Superior temporal gyrus (tissue), 1 donor: Measurements from ENCODE around the gene S100A12.

Experiments
- DNase-seq: peaks from one replicate; pipeline ENCODE4 v3.0.0-alpha.2; 2016; ENCODE audit errors: extremely low spot score

The S100A12 gene

GRCh38 chr1:153397051-153397923, 21.9 kb upstream of the S100A12 start:
- no peak for DNase-seq

GRCh38 chr1:153396461-153396860, 21.0 kb upstream of the S100A12 start:
- no peak for DNase-seq

GRCh38 chr1:153395776-153396175, 20.4 kb upstream of the S100A12 start:
- DNase-seq = no peak

GRCh38 chr1:153395136-153395685, 19.8 kb upstream of the S100A12 start:
- no peak for DNase-seq

- no peak for DNase-seq
Measured at GRCh38 chr1:153394391-153394790, 19.0 kb upstream of the S100A12 start.

- DNase-seq = no peak
Measured at GRCh38 chr1:153393926-153394325, 18.5 kb upstream of the S100A12 start.

GRCh38 chr1:153392822-153393221, 17.4 kb upstream of the S100A12 start:
- no peak for DNase-seq

GRCh38 chr1:153392258-153392657, 16.8 kb upstream of the S100A12 start:
- DNase-seq = no peak

- no peak for DNase-seq
Measured at GRCh38 chr1:153390938-153391710, 15.7 kb upstream of the S100A12 start, which contains the start of gene S100A8. TSS of gene S100A8 (minus strand) at chr1:153391073. CDS start at chr1:153390535, 538 bp downstream.

- no peak for DNase-seq
Measured at GRCh38 chr1:153389973-153390879, 14.8 kb upstream of the S100A12 start.

GRCh38 chr1:153389401-153389800, 14.0 kb upstream of the S100A12 start:
- DNase-seq = no peak

- no peak for DNase-seq
Measured at GRCh38 chr1:153387785-153388184, 12.4 kb upstream of the S100A12 start.

GRCh38 chr1:153387001-153387400, 11.6 kb upstream of the S100A12 start:
- DNase-seq = no peak

- peak; percentile 23 for DNase-seq
Measured at GRCh38 chr1:153386500-153386901, 11.1 kb upstream of the S100A12 start.

- DNase-seq = no peak
Measured at GRCh38 chr1:153384958-153385580, 9.6 kb upstream of the S100A12 start.

- no peak for DNase-seq
Measured at GRCh38 chr1:153380711-153381110, 5.3 kb upstream of the S100A12 start.

GRCh38 chr1:153379591-153379990, 4.2 kb upstream of the S100A12 start:
- DNase-seq = no peak

GRCh38 chr1:153374071-153374470, 1.4 kb downstream of the S100A12 start:
- DNase-seq = no peak

- DNase-seq = no peak
Measured at GRCh38 chr1:153372571-153372970, 2.9 kb downstream of the S100A12 start.

GRCh38 chr1:153371231-153371630, 4.2 kb downstream of the S100A12 start:
- no peak for DNase-seq

- DNase-seq = no peak
Measured at GRCh38 chr1:153370146-153370545, 5.3 kb downstream of the S100A12 start.
